AG10803 (cell line): ENCODE data around the gene RCC1.

ENCODE experiments used
- DNase-seq: peaks from one replicate; pipeline ENCODE4 v3.0.0; 2010; ENCODE audit warnings: low read depth
- H3K4me3 ChIP-seq: 2 replicates; pipeline ENCODE4 v1.5.1; 2011; ENCODE audit warnings: mild to moderate bottlenecking, low read length, control low read depth
- TF ChIP-seq, protein P1 (sequence below): conservative IDR thresholded peaks from 2 replicates; pipeline ENCODE4 v1.5.1; 2011; ENCODE audit warnings: mild to moderate bottlenecking, low read length, control low read depth, inconsistent platforms

The RCC1 gene

DNA sequence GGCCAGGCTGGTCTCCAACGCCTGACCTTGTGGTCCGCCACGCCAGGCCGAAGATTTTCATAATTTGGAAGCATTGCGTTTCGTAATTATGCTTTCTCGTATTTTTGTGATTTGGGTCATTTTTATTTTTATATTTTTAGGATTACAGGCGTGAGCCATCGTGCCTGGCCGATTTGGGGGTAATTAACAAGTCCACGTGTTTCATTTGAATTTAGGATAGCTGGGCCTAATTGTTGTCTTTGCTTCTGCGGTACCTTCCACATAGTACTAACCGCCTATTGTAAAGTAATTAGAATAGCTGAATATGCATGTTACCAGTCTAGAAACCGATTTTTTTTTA, 1.0 kb downstream of the RCC1 start:
- TF ChIP-seq, protein P1, sequence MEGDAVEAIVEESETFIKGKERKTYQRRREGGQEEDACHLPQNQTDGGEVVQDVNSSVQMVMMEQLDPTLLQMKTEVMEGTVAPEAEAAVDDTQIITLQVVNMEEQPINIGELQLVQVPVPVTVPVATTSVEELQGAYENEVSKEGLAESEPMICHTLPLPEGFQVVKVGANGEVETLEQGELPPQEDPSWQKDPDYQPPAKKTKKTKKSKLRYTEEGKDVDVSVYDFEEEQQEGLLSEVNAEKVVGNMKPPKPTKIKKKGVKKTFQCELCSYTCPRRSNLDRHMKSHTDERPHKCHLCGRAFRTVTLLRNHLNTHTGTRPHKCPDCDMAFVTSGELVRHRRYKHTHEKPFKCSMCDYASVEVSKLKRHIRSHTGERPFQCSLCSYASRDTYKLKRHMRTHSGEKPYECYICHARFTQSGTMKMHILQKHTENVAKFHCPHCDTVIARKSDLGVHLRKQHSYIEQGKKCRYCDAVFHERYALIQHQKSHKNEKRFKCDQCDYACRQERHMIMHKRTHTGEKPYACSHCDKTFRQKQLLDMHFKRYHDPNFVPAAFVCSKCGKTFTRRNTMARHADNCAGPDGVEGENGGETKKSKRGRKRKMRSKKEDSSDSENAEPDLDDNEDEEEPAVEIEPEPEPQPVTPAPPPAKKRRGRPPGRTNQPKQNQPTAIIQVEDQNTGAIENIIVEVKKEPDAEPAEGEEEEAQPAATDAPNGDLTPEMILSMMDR: no peak
- no peak for DNase-seq
- H3K4me3 ChIP-seq: peak overlapping the region; percentile 95

DNA sequence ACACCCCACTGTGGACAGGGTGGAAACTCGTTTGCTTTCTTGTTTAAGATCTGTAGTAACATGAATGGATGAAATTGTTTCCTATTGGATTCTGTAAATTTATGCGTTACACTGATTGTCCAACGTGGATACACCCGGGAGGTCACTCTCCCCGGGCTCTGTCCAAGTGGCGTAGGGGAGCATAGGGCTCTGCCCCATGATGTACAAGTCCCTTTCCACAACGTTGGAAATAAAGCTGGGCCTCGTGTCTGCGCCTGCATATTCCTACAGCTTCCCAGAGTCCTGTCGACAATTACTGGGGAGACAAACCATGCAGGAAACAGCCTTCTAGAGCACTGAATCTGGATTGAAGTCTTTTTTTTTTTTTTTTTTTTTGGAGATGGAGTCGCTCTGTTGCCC, 1.4 kb downstream of the RCC1 start:
- no peak for DNase-seq
- H3K4me3 ChIP-seq: peak overlapping the region; percentile 95
- TF ChIP-seq, protein P1: no peak

DNA sequence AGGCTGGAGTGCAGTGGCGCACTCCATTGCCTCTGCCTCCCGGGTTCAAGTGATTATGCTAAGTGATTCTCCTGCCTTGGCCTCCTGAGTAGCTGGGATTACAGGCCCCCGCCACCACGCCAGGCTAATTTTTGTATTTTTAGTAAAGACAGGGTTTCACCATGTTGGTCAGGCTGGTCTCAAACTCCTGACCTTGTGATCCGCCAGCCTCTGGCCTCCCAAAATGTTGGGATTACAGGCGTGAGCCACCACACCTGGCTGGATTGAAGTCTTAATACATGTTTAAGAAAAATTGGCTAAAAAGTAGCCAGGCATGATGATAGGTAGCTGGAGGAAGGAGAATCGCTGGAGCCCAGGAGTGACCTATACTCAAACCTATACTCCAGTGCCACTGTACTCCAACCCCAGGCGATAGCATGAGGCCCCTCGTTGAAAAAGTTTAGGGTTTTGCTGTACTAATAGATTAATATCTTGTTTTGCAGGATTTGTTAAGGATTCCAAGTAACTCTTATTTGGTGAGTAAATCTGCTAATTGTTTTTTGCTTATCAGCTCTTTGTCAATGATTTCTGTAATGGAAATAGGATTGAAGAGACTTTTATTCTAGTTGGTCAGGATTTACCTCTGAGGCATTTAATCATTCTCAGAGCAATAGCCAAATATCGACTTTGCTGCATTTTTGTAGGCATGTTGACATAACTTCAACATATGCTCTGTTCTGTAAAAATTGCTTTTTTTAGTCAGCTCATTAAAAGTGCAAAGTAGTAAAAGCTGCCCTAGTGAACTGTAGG, 2.0 kb downstream of the RCC1 start:
- TF ChIP-seq, protein P1: no peak
- DNase-seq: no peak
- peak overlapping the region; percentile 95 for H3K4me3 ChIP-seq

DNA sequence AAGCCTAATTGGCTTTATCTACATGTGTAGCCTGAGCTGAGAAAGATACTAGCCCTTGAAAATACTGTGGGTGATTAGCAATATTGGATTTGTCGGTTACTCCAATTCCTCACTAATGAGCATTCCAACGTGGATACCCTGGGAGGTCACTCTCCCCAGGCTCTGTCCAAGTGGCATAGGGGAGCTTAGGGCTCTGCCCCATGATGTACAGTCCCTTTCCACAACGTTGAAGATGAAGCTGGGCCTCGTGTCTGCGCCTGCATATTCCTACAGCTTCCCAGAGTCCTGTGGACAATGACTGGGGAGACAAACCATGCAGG, 2.6 kb downstream of the RCC1 start:
- TF ChIP-seq, protein P1: no peak
- no peak for DNase-seq
- H3K4me3 ChIP-seq: peak overlapping the region; percentile 95

DNA sequence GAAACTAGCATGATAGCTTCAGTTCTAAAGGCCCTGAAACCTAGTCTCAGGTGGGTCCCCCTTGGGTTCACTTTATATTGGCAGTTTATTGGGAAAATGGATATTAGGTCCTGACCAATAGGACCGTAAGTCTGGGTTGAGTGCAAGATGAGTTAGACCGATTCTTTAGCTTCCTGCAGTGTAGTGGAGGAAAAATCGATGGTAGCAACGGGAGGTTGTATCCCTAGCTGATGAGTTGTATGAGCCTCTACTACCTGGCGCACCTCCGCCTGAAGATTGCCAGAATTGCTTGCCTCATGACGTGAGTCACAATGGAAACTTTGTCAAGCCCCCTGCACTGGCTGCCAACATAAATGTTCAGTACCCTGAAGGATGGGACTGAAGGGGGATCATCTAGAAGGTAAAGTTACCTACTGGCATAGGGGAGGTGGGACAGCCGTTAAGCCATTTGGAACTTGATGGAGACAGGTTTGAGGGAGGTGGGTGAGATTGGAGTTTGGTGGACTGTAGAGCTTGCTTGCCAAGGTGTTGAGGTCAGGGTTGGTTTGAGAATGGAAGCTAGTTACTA, 3.9 kb downstream of the RCC1 start:
- H3K4me3 ChIP-seq: peak overlapping the region; percentile 30
- TF ChIP-seq, protein P1: no peak
- DNase-seq: no peak

DNA sequence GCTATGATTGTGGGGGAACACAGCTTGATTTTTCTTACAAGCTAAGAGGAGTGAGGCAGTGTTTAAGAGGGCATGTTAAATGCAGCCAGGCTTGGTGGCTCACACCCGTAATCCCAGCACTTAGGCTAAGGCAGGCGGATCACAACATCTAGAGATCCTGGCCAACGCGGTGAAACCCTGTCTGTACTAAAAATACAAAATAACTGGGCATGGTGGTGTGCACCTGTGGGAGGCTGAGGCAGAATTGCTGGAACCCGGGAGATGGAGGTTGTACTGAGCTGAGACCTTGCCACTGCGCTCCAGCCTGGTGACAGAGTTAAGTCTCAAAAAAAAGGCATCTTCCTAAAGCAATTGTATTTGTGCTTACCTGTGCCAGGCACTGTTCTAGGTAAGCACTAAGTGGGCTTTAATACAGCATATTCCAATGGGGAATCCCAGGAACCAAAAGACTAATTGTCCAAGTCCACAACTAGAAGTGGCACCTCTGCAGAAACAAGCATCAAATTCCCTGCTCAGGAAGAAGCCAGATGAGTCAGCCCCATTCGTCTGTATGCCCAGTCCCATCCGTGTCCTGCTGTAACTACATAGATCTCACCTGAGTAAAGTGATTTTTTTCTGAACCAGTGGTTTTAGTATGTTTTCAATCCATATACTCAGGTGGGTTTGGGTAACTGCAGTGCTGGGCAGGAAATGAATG, 4.6 kb downstream of the RCC1 start:
- TF ChIP-seq, protein P1: no peak
- peak; percentile 51 for DNase-seq
- H3K4me3 ChIP-seq: peak overlapping the region; percentile 30

DNA sequence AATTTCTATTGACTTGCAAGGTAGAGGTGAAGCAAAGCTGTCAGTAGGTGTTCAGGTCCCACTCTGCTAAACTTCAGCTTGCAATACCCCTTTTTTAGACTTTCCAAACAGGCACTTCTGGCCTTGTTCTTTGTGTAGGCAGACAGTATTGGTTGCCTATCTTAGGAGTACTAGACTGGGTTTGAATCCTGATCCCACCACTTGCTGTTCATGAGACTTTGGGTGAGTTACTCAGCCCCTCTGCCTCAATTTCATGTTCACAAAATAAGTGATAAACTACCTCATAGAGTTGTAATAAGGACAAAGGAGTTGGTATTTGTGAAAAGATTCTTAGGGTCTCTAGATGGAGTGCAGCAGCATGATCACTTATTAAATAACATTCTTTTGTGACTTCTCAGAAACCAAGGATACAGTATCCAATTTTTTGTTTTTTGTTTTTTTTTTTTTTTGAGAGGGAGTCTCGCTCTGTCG, 5.2 kb downstream of the RCC1 start:
- H3K4me3 ChIP-seq: no peak overlapping the region
- peak; percentile 47 for DNase-seq
- TF ChIP-seq, protein P1: no peak
